ENCODE results near the gene SPATS2L. TPM values are rescaled to one million over a fixed set of nuclear protein-coding genes. Genes with fewer than 3 reads are reported as not detected.

The SPATS2L gene
- polyA plus RNA-seq, 1 experiment = 243 TPM

- DNase-seq (ENCODE audit: low read depth) = no peak
- POLR2A ChIA-PET = no interaction called here
- TF ChIP-seq CTCF (IDR thresholded peaks at IDR 0.05; ENCODE audit: insufficient read depth, low read depth, low read length) = no peak
- Histone ChIP-seq H3K36me3 (ENCODE audit: control insufficient read depth, insufficient read depth, low read length) (peaks cover 9% of the 10 kb centered on the region), H3K4me3 (ENCODE audit: low read depth, low read length) (no peak overlapping the region), H3K27me3 (ENCODE audit: control insufficient read depth, insufficient read depth, low read length) (no peaks in the 10 kb centered on the region)
- CTCF ChIA-PET = interaction anchor here (1.1 to 1.4 kb wide), 6 partner anchors 11 to 464 kb away, joined by 3 to 4 read pairs (median 3); partner anchors contain the start of gene SPATS2L
Observed at GRCh38 chr2:200443916-200444315, 137.4 kb downstream of the SPATS2L start.

- DNase-seq (ENCODE audit: low read depth) = no peak
- no peak overlapping the region for H3K4me3 ChIP-seq (ENCODE audit: low read depth, low read length)
- CTCF ChIA-PET = interaction anchor here (1.1 to 1.4 kb wide), 5 partner anchors 10 to 464 kb away, joined by 3 to 4 read pairs (median 3); partner anchors contain the start of gene SPATS2L
- POLR2A ChIA-PET = no interaction called here
- no peaks in the 10 kb centered on the region for H3K27me3 ChIP-seq (ENCODE audit: control insufficient read depth, insufficient read depth, low read length)
- TF ChIP-seq CTCF (IDR thresholded peaks at IDR 0.05; ENCODE audit: insufficient read depth, low read depth, low read length) = no peak
- H3K36me3 ChIP-seq (ENCODE audit: control insufficient read depth, insufficient read depth, low read length) = peaks cover 7% of the 10 kb centered on the region; the same call in 1 of the 2 replicates
Observed at GRCh38 chr2:200444530-200444929, 138.0 kb downstream of the SPATS2L start.

GRCh38 chr2:200445284-200445683 lies 138.8 kb downstream of the SPATS2L start:
- H3K36me3 ChIP-seq (ENCODE audit: control insufficient read depth, insufficient read depth, low read length) = peaks cover 3% of the 10 kb centered on the region; the same call in 1 of the 2 replicates
- no peaks in the 10 kb centered on the region for H3K27me3 ChIP-seq (ENCODE audit: control insufficient read depth, insufficient read depth, low read length)
- ChIA-PET CTCF (no interaction called here), POLR2A (no interaction called here)
- no peak for TF ChIP-seq CTCF (IDR thresholded peaks at IDR 0.05; ENCODE audit: insufficient read depth, low read depth, low read length)
- no peak overlapping the region for H3K4me3 ChIP-seq (ENCODE audit: low read depth, low read length)
- DNase-seq (ENCODE audit: low read depth) = no peak

GRCh38 chr2:200446612-200447011 lies 140.1 kb downstream of the SPATS2L start:
- H3K4me3 ChIP-seq (ENCODE audit: low read depth, low read length) = no peak overlapping the region
- ChIA-PET CTCF (no interaction called here), POLR2A (no interaction called here)
- H3K36me3 ChIP-seq (ENCODE audit: control insufficient read depth, insufficient read depth, low read length) = peaks cover 7% of the 10 kb centered on the region; the same call in 1 of the 2 replicates
- TF ChIP-seq CTCF (IDR thresholded peaks at IDR 0.05; ENCODE audit: insufficient read depth, low read depth, low read length) = no peak
- H3K27me3 ChIP-seq (ENCODE audit: control insufficient read depth, insufficient read depth, low read length) = no peaks in the 10 kb centered on the region
- DNase-seq (ENCODE audit: low read depth) = no peak

- ChIA-PET POLR2A (no interaction called here), CTCF (no interaction called here)
- Histone ChIP-seq H3K27me3 (ENCODE audit: control insufficient read depth, insufficient read depth, low read length) (no peaks in the 10 kb centered on the region), H3K4me3 (ENCODE audit: low read depth, low read length) (no peak overlapping the region), H3K36me3 (ENCODE audit: control insufficient read depth, insufficient read depth, low read length) (peaks cover 7% of the 10 kb centered on the region; the same call in 1 of the 2 replicates)
- no peak for DNase-seq (ENCODE audit: low read depth)
- no peak for TF ChIP-seq CTCF (IDR thresholded peaks at IDR 0.05; ENCODE audit: insufficient read depth, low read depth, low read length)
Observed at GRCh38 chr2:200447139-200447855, 140.8 kb downstream of the SPATS2L start.
